Astrocyte of the spinal cord (primary cell): ENCODE measurements around the gene CCL20.

ENCODE experiments used
- DNase-seq: peaks from one replicate; pipeline ENCODE4 v3.0.0; 2011; ENCODE audit warnings: low read depth, low spot score
- H3K4me3 ChIP-seq: 2 replicates; pipeline ENCODE4 v1.5.1; 2011; ENCODE audit warnings: low read depth, mild to moderate bottlenecking, low read length, moderate library complexity
- in situ Hi-C: cut with HindIII; loops from 2 replicates; pipeline ENCODE4 v1.10.0; 2017; ENCODE audit warnings: low sequenced_read_pairs
- TF ChIP-seq, protein P1 (sequence below): IDR thresholded peaks from 2 replicates; pipeline ENCODE4 v1.5.1; 2012; ENCODE audit warnings: low read depth, mild to moderate bottlenecking, low read length, inconsistent platforms

CCL20 gene

DNA sequence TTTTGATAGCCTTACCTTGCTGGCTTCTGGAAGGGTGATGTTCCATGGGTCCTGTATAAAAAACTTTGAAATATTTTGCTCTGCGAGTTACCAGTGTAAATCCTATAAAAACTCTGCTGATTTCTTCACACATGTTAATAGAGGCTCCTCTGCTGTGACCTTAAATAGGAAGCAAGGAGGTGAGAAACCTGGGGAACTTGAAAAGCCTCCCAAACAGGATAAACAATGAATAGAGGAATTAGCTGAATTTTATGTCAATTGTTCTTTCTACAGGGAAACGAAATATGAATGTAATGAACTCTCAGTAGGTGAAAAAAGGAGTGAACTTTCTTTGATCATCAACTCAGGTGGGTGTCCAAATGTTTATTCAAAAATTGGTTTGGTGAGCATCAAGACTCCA is 10.8 kb upstream of the CCL20 start:
- H3K4me3 ChIP-seq, result no peak overlapping the region
- in situ Hi-C loops, result no loop called here
- TF ChIP-seq, protein P1, sequence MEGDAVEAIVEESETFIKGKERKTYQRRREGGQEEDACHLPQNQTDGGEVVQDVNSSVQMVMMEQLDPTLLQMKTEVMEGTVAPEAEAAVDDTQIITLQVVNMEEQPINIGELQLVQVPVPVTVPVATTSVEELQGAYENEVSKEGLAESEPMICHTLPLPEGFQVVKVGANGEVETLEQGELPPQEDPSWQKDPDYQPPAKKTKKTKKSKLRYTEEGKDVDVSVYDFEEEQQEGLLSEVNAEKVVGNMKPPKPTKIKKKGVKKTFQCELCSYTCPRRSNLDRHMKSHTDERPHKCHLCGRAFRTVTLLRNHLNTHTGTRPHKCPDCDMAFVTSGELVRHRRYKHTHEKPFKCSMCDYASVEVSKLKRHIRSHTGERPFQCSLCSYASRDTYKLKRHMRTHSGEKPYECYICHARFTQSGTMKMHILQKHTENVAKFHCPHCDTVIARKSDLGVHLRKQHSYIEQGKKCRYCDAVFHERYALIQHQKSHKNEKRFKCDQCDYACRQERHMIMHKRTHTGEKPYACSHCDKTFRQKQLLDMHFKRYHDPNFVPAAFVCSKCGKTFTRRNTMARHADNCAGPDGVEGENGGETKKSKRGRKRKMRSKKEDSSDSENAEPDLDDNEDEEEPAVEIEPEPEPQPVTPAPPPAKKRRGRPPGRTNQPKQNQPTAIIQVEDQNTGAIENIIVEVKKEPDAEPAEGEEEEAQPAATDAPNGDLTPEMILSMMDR, result no peak
- DNase-seq, result no peak

DNA sequence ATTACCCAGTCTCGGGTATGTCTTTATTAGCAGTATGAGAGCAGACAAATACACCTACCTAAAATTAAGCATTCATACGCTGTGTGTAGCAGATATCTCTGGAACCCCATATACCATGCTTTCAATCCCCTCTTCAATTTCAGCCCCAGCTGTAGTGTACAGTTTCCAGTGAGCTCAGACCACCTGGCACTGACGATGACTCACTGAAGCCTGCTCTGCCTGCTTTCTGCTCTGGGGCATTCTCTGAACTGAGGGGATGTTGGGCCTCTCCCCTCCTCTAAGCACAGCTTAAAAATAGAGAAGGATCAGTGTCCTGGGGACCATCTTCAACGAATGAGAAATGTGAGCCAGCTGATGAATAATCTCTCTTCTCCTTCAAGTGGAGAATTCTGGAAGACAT is 8.7 kb upstream of the CCL20 start:
- TF ChIP-seq, protein P1, result no peak
- H3K4me3 ChIP-seq, result no peak overlapping the region
- peak; percentile 22 for DNase-seq

DNA sequence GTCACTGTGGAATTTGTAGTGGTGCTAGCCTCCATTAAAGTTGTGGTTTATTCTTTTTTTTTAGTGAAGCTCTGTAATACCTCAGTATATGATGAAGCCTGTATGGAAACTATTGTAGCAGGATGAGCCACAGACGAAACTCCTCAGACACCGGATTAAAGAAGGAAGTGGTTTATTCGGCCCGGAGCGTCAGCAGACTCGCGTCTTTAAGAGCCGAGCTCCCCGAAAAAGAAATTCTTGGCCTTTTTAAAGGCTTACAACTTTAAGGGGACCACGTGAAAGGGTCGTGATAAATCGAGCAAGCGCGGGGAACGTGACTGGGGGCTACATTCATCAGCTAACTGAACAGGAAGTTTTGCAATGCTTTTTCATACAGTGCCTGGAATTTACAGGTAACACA is 8.1 kb upstream of the CCL20 start:
- TF ChIP-seq, protein P1, result no peak
- no peak overlapping the region for H3K4me3 ChIP-seq
- DNase-seq, result no peak
- in situ Hi-C loops, result no loop called here

More for the DNA sequence above, 8.7 kb upstream of the CCL20 start:
- in situ Hi-C loops, result no loop called here

DNA sequence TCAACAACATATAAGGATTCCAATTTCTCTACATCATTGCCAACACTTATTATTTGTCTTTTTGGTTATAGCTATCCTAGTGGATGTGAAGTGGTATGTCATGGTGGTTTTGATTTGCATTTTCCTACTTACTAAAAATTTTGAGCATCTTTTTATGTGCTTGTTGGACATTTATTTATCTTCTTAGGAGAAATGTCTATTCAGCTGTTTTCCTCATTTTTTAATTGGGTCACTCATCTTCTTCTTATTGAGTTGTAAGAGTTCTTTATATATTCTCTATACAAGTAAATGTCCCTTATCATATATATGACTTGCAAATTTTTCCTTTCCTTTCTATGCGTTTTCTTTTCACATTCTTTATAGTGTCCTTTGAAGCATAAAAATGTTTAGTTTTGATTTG is 4.7 kb upstream of the CCL20 start:
- H3K4me3 ChIP-seq, result no peak overlapping the region
- TF ChIP-seq, protein P1, result no peak
- in situ Hi-C loops, result no loop called here
- no peak for DNase-seq

DNA sequence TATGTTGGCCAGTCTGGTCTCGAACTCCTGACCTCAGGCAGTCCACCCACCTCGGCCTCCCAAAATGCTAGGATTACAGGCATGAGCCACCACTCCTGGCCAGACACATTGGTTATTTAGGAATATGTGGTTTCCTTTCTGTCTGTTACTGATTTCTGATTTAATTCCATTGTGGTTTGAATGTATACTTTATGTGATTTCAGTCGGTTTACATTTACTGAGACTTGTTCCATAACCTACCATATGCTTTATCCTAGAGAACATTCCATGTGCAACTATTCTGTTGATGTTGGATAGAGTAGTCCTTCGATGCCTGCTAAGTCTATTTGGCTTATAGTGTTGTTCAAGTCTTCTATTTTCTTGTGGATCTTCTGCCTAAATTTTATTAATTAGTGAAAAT is 1.6 kb upstream of the CCL20 start:
- no peak overlapping the region for H3K4me3 ChIP-seq
- in situ Hi-C loops, result no loop called here
- no peak for DNase-seq
- TF ChIP-seq, protein P1, result no peak

DNA sequence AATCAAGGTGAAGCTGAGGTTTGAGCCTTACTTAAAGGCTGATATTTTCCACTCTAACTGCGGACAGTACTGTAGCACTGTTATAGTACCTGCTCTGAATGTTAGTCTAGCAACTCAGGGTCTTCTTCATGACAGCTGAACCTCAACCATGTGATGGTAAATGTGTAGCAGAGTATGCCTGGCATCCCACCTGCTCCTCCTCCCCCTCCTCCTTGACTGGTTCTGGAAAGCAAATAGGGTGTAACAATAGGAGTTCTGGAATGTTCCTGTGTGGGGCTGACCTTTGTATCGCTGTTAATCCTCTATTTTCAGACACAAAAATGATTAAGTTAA is 447 bp upstream of the CCL20 start:
- TF ChIP-seq, protein P1, result no peak
- H3K4me3 ChIP-seq, result no peak overlapping the region
- DNase-seq, result no peak
- in situ Hi-C loops, result no loop called here

DNA sequence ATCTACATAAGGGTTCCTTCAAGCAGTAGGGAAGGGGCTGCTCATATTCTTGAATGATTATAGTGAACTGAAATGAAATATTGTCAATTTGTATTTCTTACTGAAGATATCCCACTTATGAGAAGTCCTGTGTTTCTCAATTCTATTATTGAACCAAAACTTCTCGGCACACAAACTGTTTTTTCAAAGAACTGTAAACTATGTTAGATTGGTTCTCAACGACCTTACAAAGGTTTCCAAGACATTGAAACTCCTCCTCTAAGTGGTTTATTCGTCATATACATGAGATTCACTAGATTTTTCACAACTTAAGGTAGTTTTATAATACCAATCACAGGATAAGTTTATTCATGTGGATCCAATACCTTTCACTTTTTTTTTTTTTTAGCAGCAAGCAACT is 1.4 kb downstream of the CCL20 start:
- TF ChIP-seq, protein P1, result no peak
- no peak overlapping the region for H3K4me3 ChIP-seq
- in situ Hi-C loops, result no loop called here

More for the DNA sequence above, 1.4 kb downstream of the CCL20 start:
- DNase-seq, result no peak
